Stimulated activated naive CD8-positive, alpha-beta T cell treated with anti-CD3 and anti-CD28 coated beads, Interleukin-15, amount 100 ng/mL, for 72 hours (primary cell): ENCODE results near the gene ATG4B.

Experiments used
- ATAC-seq: fragments of 150-1000 bp; cut with Tn5 transposase; 2 replicates; pipeline ENCODE4 v1.10.0; 2021; ENCODE audit warnings: mild to moderate bottlenecking, moderate library complexity
- DNase-seq, 2 donors: peaks; one replicate each; pipeline ENCODE4 v3.0.0; 2021 to 2022
- H3K27ac Mint-ChIP-seq, 2 donors: one replicate each; pipeline ENCODE4 v1.8.0; 2022; ENCODE audit warnings: mild to moderate bottlenecking in 2 of 2, mixed read lengths in 2 of 2, moderate library complexity in 2 of 2
- H3K27me3 Mint-ChIP-seq: one replicate; pipeline ENCODE4 v1.8.0; 2022; ENCODE audit warnings: mixed read lengths
- H3K4me1 Mint-ChIP-seq: one replicate; pipeline ENCODE4 v1.8.0; 2022; ENCODE audit warnings: mild to moderate bottlenecking, mixed read lengths
- H3K4me3 Mint-ChIP-seq, 2 donors: one replicate each; pipeline ENCODE4 v1.8.0; 2022; ENCODE audit warnings: mild to moderate bottlenecking in 2 of 2, mixed read lengths in 2 of 2, moderate library complexity in 1 of 2
- H3K9me3 Mint-ChIP-seq, 2 donors: one replicate each; pipeline ENCODE4 v1.8.0; 2022; ENCODE audit warnings: mixed read lengths in 2 of 2

The ATG4B gene

GRCh38 chr2:241607162-241607885, 30.2 kb upstream of the ATG4B start:
- H3K4me3 Mint-ChIP-seq, result no peak overlapping the region
- DNase-seq, result no peak
- no peak for ATAC-seq
- H3K27ac Mint-ChIP-seq, result no peak overlapping the region
- H3K9me3 Mint-ChIP-seq, result no peaks in the 10 kb centered on the region
- no peaks in the 10 kb centered on the region for H3K27me3 Mint-ChIP-seq
- peaks cover 22% of the 10 kb centered on the region for H3K4me1 Mint-ChIP-seq

GRCh38 chr2:241608881-241609280, 28.6 kb upstream of the ATG4B start:
- Mint-ChIP-seq H3K27me3 (no peaks in the 10 kb centered on the region), H3K4me3 (peak overlapping the region; percentile 44 to 76), H3K27ac (peak overlapping the region in 1 of 2 donors; percentile 1), H3K9me3 (no peaks in the 10 kb centered on the region), H3K4me1 (peaks cover 22% of the 10 kb centered on the region)
- no peak for ATAC-seq
- DNase-seq, result no peak

- Mint-ChIP-seq H3K4me1 (peaks cover 22% of the 10 kb centered on the region), H3K9me3 (no peaks in the 10 kb centered on the region), H3K4me3 (peak overlapping the region; percentile 70 to 87), H3K27ac (peak overlapping the region; percentile 41 to 74), H3K27me3 (no peaks in the 10 kb centered on the region)
- DNase-seq (peak; percentile 91 to 93), ATAC-seq (peak; percentile 98)
Measured at GRCh38 chr2:241609859-241610793, 27.4 kb upstream of the ATG4B start.

- ATAC-seq, result no peak
- no peak for DNase-seq
- H3K4me1 Mint-ChIP-seq, result peaks cover 27% of the 10 kb centered on the region
- no peaks in the 10 kb centered on the region for H3K9me3 Mint-ChIP-seq
- peak overlapping the region; percentile 70 to 87 for H3K4me3 Mint-ChIP-seq
- H3K27ac Mint-ChIP-seq, result no peak overlapping the region
- no peaks in the 10 kb centered on the region for H3K27me3 Mint-ChIP-seq
Measured at GRCh38 chr2:241611062-241611461, 26.4 kb upstream of the ATG4B start.

- ATAC-seq (no peak), DNase-seq (no peak)
- Mint-ChIP-seq H3K4me3 (no peak overlapping the region), H3K9me3 (no peaks in the 10 kb centered on the region), H3K27me3 (no peaks in the 10 kb centered on the region), H3K4me1 (peaks cover 41% of the 10 kb centered on the region), H3K27ac (no peak overlapping the region)
Measured at GRCh38 chr2:241612156-241613016, 25.1 kb upstream of the ATG4B start.

GRCh38 chr2:241613017-241613780, 24.3 kb upstream of the ATG4B start:
- ATAC-seq (no peak), DNase-seq (no peak)
- Mint-ChIP-seq H3K27ac (peak overlapping the region in 1 of 2 donors; percentile 8), H3K9me3 (no peaks in the 10 kb centered on the region), H3K27me3 (no peaks in the 10 kb centered on the region), H3K4me1 (peaks cover 49% of the 10 kb centered on the region), H3K4me3 (no peak overlapping the region)

GRCh38 chr2:241615041-241615440, 22.5 kb upstream of the ATG4B start:
- H3K4me3 Mint-ChIP-seq, result no peak overlapping the region
- ATAC-seq (no peak), DNase-seq (no peak)
- H3K9me3 Mint-ChIP-seq, result peaks cover 0 to 8% of the 10 kb centered on the region in 2 donors
- H3K27ac Mint-ChIP-seq, result peak overlapping the region in 1 of 2 donors; percentile 9
- no peaks in the 10 kb centered on the region for H3K27me3 Mint-ChIP-seq
- peaks cover 50% of the 10 kb centered on the region for H3K4me1 Mint-ChIP-seq

- no peaks in the 10 kb centered on the region for H3K27me3 Mint-ChIP-seq
Measured at GRCh38 chr2:241615522-241616052, 21.9 kb upstream of the ATG4B start.

GRCh38 chr2:241616168-241617125, 21.0 kb upstream of the ATG4B start:
- Mint-ChIP-seq H3K27ac (peak overlapping the region in 1 of 2 donors; percentile 82), H3K9me3 (peaks cover 0 to 17% of the 10 kb centered on the region in 2 donors), H3K27me3 (no peaks in the 10 kb centered on the region), H3K4me3 (peak overlapping the region; percentile 22 to 42), H3K4me1 (peaks cover 56% of the 10 kb centered on the region)
- DNase-seq, result no peak
- no peak for ATAC-seq

More at GRCh38 chr2:241615522-241616052, 21.9 kb upstream of the ATG4B start:
- ATAC-seq, result no peak
- DNase-seq, result no peak
- H3K4me3 Mint-ChIP-seq, result peak overlapping the region; percentile 22 to 25
- peaks cover 0 to 13% of the 10 kb centered on the region in 2 donors for H3K9me3 Mint-ChIP-seq
- H3K27ac Mint-ChIP-seq, result no peak overlapping the region
- H3K4me1 Mint-ChIP-seq, result peaks cover 50% of the 10 kb centered on the region

- Mint-ChIP-seq H3K27me3 (no peaks in the 10 kb centered on the region), H3K4me3 (peak overlapping the region; percentile 81 to 85), H3K4me1 (peaks cover 60% of the 10 kb centered on the region), H3K9me3 (peaks cover 0 to 17% of the 10 kb centered on the region in 2 donors), H3K27ac (peak overlapping the region; percentile 91 to 92)
- ATAC-seq, result peak; percentile 58
- DNase-seq, result peak; percentile 23 to 31
Measured at GRCh38 chr2:241617431-241618154, 19.9 kb upstream of the ATG4B start.

GRCh38 chr2:241618296-241618805, 19.1 kb upstream of the ATG4B start:
- Mint-ChIP-seq H3K27ac (peak overlapping the region in 1 of 2 donors; percentile 91), H3K4me3 (peak overlapping the region; percentile 81 to 85), H3K27me3 (no peaks in the 10 kb centered on the region), H3K9me3 (peaks cover 0 to 17% of the 10 kb centered on the region in 2 donors), H3K4me1 (peaks cover 60% of the 10 kb centered on the region)
- DNase-seq (no peak), ATAC-seq (no peak)

GRCh38 chr2:241618829-241619228, 18.7 kb upstream of the ATG4B start:
- Mint-ChIP-seq H3K9me3 (peaks cover 0 to 17% of the 10 kb centered on the region in 2 donors), H3K27me3 (no peaks in the 10 kb centered on the region), H3K4me3 (no peak overlapping the region), H3K27ac (no peak overlapping the region), H3K4me1 (peaks cover 60% of the 10 kb centered on the region)
- ATAC-seq (no peak), DNase-seq (no peak)
